Activated T-helper 17 cell treated with anti-CD3 and anti-CD28 coated beads, Interleukin-2, amount 50 U/mL, for 72 hours (primary cell): ENCODE results near the gene ZDHHC24. TPM values are rescaled to one million over a fixed set of nuclear protein-coding genes. Genes with fewer than 3 reads are reported as not detected.

Experiments used
- ATAC-seq: fragments of 150-1000 bp; cut with Tn5 transposase; replicated peaks from 2 replicates; pipeline ENCODE4 v1.10.0; 2021; ENCODE audit warnings: mild to moderate bottlenecking, moderate library complexity
- H3K27ac Mint-ChIP-seq: one replicate; pipeline ENCODE4 v1.8.0; 2022; ENCODE audit warnings: mixed read lengths
- H3K27me3 Mint-ChIP-seq: one replicate; pipeline ENCODE4 v1.8.0; 2022; ENCODE audit warnings: mixed read lengths
- H3K36me3 Mint-ChIP-seq: one replicate; pipeline ENCODE4 v1.8.0; 2022; ENCODE audit warnings: low read depth, mild to moderate bottlenecking, mixed read lengths
- H3K4me1 Mint-ChIP-seq: one replicate; pipeline ENCODE4 v1.8.0; 2022; ENCODE audit warnings: mixed read lengths
- H3K4me3 Mint-ChIP-seq: one replicate; pipeline ENCODE4 v1.8.0; 2022; ENCODE audit warnings: mild to moderate bottlenecking, mixed read lengths
- H3K9me3 Mint-ChIP-seq: one replicate; pipeline ENCODE4 v1.8.0; 2022; ENCODE audit warnings: mixed read lengths
- total RNA-seq, 2 donors: library from RNA; stranded (reverse); gene quantifications; one replicate each; pipeline ENCODE4 v1.2.3, GENCODE V29; 2022

The ZDHHC24 gene
- total RNA-seq, 2 donors from 2014 or later, result 8.7 to 12.6 TPM

- H3K9me3 Mint-ChIP-seq, result peaks cover 3% of the 10 kb centered on the region
- H3K4me3 Mint-ChIP-seq, result peak overlapping the region; percentile 36
- H3K4me1 Mint-ChIP-seq, result peaks cover 21% of the 10 kb centered on the region
- no peaks in the 10 kb centered on the region for H3K36me3 Mint-ChIP-seq
- no peak overlapping the region for H3K27ac Mint-ChIP-seq
- H3K27me3 Mint-ChIP-seq, result peaks cover 13% of the 10 kb centered on the region
- ATAC-seq, result peak; percentile 95
Observed at GRCh38 chr11:66579017-66579606, 33.3 kb upstream of the ZDHHC24 start.

DNA sequence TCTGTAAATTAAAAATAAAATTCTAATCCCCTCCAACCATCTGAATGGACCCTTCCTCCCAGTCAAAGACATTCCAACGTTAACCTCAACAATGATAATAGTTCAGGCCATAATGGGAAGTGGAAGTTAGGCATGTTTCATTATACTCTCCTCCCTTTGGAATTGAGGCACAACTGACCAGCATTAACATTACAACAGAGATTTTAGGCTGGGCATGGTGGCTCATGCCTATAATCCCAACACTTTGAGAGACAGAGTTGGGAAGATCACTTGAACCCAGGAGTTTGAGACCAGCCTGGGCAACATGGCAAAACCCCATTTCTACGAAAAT, 25.0 kb upstream of the ZDHHC24 start:
- peaks cover 18% of the 10 kb centered on the region for H3K27me3 Mint-ChIP-seq
- H3K27ac Mint-ChIP-seq, result no peak overlapping the region
- H3K36me3 Mint-ChIP-seq, result no peaks in the 10 kb centered on the region
- H3K4me1 Mint-ChIP-seq, result no peaks in the 10 kb centered on the region
- no peak for ATAC-seq
- no peaks in the 10 kb centered on the region for H3K9me3 Mint-ChIP-seq
- H3K4me3 Mint-ChIP-seq, result no peak overlapping the region

DNA sequence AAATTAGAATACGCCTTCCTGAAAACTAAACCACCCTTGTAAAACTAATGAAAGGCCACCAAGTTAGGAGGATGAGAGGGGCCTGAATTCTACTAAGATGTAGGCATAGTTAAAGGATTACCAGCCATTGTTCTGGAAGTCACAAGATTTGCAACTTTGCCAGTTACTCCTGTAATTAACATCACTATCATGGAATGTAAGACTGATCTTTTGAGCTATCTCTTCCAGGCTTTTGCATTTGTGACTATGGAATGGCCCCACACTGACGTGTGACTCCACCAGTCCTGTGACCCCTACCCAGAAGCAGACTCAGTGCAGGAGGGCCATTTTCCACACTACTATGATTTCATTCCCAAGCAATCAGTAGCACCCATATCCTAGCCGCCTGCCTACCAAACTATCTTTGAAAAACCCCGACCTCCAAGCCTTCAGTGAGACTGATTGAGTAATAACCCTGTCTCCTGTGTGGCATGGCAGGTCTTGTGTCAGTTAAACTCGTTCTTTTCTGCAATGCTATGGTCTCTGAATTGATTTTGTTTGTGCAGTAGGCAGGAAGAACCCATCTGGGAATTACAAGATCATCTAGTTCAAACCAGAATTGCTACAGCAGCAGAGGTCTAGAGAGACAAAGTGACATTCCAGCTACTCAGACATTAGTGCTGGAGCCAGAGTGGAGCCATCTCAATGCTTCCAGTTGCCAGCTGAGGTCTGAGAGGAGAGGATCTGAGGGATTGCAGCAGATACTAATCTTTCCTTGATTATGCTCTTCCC, 24.4 kb upstream of the ZDHHC24 start:
- no peak for ATAC-seq
- no peak overlapping the region for H3K4me3 Mint-ChIP-seq
- peaks cover 16% of the 10 kb centered on the region for H3K27me3 Mint-ChIP-seq
- H3K9me3 Mint-ChIP-seq, result no peaks in the 10 kb centered on the region
- no peaks in the 10 kb centered on the region for H3K36me3 Mint-ChIP-seq
- H3K27ac Mint-ChIP-seq, result no peak overlapping the region
- no peaks in the 10 kb centered on the region for H3K4me1 Mint-ChIP-seq

GRCh38 chr11:66569076-66569475, 23.2 kb upstream of the ZDHHC24 start:
- ATAC-seq, result no peak
- H3K27ac Mint-ChIP-seq, result no peak overlapping the region
- peak overlapping the region; percentile 80 for H3K4me3 Mint-ChIP-seq
- peaks cover 5% of the 10 kb centered on the region for H3K27me3 Mint-ChIP-seq
- no peaks in the 10 kb centered on the region for H3K36me3 Mint-ChIP-seq
- H3K9me3 Mint-ChIP-seq, result no peaks in the 10 kb centered on the region
- H3K4me1 Mint-ChIP-seq, result no peaks in the 10 kb centered on the region

GRCh38 chr11:66568124-66568916, 22.5 kb upstream of the ZDHHC24 start, which contains the start of gene CTSF:
Gene CTSF, minus strand, starts transcription at chr11:66568606. Its CDS starts 120 bp downstream, at chr11:66568486.
- Mint-ChIP-seq H3K9me3 (no peaks in the 10 kb centered on the region), H3K4me3 (peak within 1 kb of the TSS; percentile 80), H3K36me3 (no peaks in the 10 kb centered on the region), H3K27me3 (no peaks in the 10 kb centered on the region), H3K27ac (peak within 1 kb of the TSS; percentile 61), H3K4me1 (no peaks in the 10 kb centered on the region)
- peak; percentile 99 for ATAC-seq

DNA sequence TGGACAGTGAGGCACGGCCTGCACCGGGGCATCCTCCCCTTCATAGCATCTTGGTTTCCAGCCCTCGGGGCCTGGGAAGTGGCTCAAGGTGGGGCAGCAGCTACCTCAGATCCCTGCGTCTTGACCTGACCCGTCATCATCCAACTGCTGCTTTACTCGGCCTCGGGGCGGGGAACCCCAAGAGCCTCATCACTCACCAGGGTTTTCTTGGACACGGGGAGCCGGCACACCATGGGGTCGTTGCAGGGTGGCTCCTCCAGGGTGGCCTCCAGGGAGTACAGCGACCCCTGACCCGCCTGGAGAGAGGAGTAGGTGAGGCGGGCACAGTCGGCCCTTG, 21.9 kb upstream of the ZDHHC24 start:
- Mint-ChIP-seq H3K9me3 (no peaks in the 10 kb centered on the region), H3K4me1 (no peaks in the 10 kb centered on the region), H3K27ac (no peak overlapping the region), H3K4me3 (peak overlapping the region; percentile 80), H3K36me3 (no peaks in the 10 kb centered on the region), H3K27me3 (no peaks in the 10 kb centered on the region)
- ATAC-seq, result no peak

DNA sequence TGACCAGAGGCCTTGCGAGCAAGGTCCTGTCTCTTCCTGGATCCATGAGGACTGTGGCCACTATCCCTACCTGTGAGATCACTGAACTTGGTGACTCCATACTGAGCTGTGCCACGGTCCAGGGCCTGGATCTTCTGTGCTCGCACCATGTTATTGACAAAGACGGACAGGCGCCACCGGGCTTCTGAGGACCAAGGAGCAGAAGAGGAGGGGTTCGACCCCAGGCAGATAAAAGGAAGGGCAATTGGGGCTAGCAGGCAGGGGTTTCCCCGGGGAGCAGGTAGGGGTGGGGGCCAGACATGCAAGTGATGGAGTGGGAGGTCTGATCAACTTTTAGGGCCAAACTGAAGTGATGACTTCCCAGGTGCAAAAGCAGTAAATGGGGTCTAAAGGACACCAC, 20.4 kb upstream of the ZDHHC24 start:
- no peaks in the 10 kb centered on the region for H3K36me3 Mint-ChIP-seq
- ATAC-seq, result no peak
- H3K4me1 Mint-ChIP-seq, result no peaks in the 10 kb centered on the region
- no peaks in the 10 kb centered on the region for H3K27me3 Mint-ChIP-seq
- H3K27ac Mint-ChIP-seq, result no peak overlapping the region
- H3K9me3 Mint-ChIP-seq, result no peaks in the 10 kb centered on the region
- H3K4me3 Mint-ChIP-seq, result peak overlapping the region; percentile 80

GRCh38 chr11:66564984-66565383, 19.1 kb upstream of the ZDHHC24 start:
- H3K9me3 Mint-ChIP-seq, result no peaks in the 10 kb centered on the region
- no peak for ATAC-seq
- H3K36me3 Mint-ChIP-seq, result no peaks in the 10 kb centered on the region
- H3K27ac Mint-ChIP-seq, result no peak overlapping the region
- H3K4me1 Mint-ChIP-seq, result no peaks in the 10 kb centered on the region
- H3K27me3 Mint-ChIP-seq, result no peaks in the 10 kb centered on the region
- H3K4me3 Mint-ChIP-seq, result no peak overlapping the region

DNA sequence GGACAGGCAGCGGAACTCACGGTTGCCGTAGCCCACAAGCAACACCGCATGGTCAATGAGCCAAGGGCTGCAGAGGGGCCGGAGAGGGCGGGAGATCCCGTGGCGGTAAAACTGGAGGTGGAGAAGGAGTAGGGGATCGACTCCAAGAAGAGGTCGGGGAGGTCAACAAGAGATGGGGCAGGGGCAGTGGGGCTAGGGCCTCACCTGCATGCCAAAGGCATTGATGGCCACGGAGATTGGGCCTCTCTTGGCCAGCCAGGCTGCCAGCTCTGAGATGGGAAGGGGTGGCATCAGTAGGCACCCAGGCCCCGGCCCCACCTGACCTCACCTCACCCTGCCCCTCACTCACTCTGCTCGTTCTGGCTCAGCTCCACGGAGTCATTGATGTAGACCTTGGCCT, 18.7 kb upstream of the ZDHHC24 start:
- no peaks in the 10 kb centered on the region for H3K27me3 Mint-ChIP-seq
- no peak overlapping the region for H3K4me3 Mint-ChIP-seq
- H3K9me3 Mint-ChIP-seq, result no peaks in the 10 kb centered on the region
- H3K36me3 Mint-ChIP-seq, result no peaks in the 10 kb centered on the region
- H3K4me1 Mint-ChIP-seq, result no peaks in the 10 kb centered on the region
- H3K27ac Mint-ChIP-seq, result no peak overlapping the region
- no peak for ATAC-seq

- H3K4me3 Mint-ChIP-seq, result no peak overlapping the region
- H3K27me3 Mint-ChIP-seq, result no peaks in the 10 kb centered on the region
- H3K9me3 Mint-ChIP-seq, result no peaks in the 10 kb centered on the region
- no peaks in the 10 kb centered on the region for H3K36me3 Mint-ChIP-seq
- H3K4me1 Mint-ChIP-seq, result no peaks in the 10 kb centered on the region
- ATAC-seq, result no peak
- no peak overlapping the region for H3K27ac Mint-ChIP-seq
Observed at GRCh38 chr11:66563832-66564231, 18.0 kb upstream of the ZDHHC24 start.

- Mint-ChIP-seq H3K36me3 (no peaks in the 10 kb centered on the region), H3K27ac (no peak overlapping the region), H3K9me3 (no peaks in the 10 kb centered on the region), H3K27me3 (no peaks in the 10 kb centered on the region), H3K4me1 (no peaks in the 10 kb centered on the region), H3K4me3 (no peak overlapping the region)
- no peak for ATAC-seq
Observed at GRCh38 chr11:66562907-66563583, 17.2 kb upstream of the ZDHHC24 start.

GRCh38 chr11:66562275-66562674, 16.4 kb upstream of the ZDHHC24 start:
- H3K9me3 Mint-ChIP-seq, result no peaks in the 10 kb centered on the region
- H3K27ac Mint-ChIP-seq, result no peak overlapping the region
- no peaks in the 10 kb centered on the region for H3K4me1 Mint-ChIP-seq

DNA sequence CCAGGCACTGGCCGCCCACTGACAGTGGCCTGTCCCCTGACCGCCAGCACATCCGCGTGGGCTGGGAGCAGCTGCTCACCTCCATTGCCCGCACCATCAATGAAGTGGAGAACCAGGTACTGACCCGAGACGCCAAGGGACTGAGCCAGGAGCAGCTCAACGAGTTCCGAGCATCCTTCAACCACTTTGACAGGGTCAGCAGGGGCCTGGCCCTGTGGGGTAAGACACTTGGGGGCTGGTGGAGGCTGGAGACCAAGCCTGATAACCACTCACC, 16.1 kb upstream of the ZDHHC24 start:
- H3K27me3 Mint-ChIP-seq, result peaks cover 4% of the 10 kb centered on the region
- no peaks in the 10 kb centered on the region for H3K9me3 Mint-ChIP-seq
- ATAC-seq, result no peak
- no peaks in the 10 kb centered on the region for H3K36me3 Mint-ChIP-seq
- H3K4me3 Mint-ChIP-seq, result no peak overlapping the region
- no peaks in the 10 kb centered on the region for H3K4me1 Mint-ChIP-seq
- H3K27ac Mint-ChIP-seq, result no peak overlapping the region

More at GRCh38 chr11:66562275-66562674, 16.4 kb upstream of the ZDHHC24 start:
- Mint-ChIP-seq H3K4me3 (no peak overlapping the region), H3K27me3 (peaks cover 2% of the 10 kb centered on the region), H3K36me3 (no peaks in the 10 kb centered on the region)
- ATAC-seq, result no peak

DNA sequence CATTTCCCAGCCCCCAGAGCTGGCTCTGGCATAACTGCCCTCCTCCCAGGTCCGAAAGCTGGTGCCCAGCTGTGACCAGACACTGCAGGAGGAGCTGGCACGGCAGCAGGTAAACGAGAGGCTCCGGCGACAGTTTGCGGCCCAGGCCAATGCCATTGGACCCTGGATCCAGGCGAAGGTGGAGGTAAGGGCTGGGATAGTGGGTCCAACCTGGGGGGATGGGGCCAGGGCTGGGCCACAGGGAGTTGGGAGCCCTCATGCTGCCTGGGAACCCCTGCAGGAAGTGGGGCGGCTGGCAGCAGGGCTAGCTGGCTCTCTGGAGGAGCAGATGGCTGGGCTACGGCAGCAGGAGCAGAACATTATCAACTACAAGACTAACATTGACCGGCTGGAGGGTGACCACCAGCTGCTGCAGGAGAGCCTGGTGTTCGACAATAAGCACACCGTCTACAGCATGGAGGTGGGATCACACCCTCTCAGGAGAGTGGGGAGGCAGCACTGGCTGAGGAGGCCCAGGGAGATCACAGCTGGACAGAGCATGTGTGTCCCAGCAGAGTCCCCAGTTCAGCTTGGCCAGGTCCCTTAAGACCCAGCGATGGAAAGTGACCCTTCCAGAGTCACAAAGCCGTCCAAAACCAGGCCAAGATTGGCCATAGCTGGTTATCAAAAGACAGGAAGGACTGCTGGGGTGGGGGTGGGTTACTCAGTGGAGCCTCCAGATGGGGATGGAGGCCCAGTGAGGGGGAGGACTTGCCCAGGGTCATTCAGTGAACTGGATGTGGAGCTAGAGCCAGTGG, 15.5 kb upstream of the ZDHHC24 start:
- peaks cover 4% of the 10 kb centered on the region for H3K27me3 Mint-ChIP-seq
- no peak overlapping the region for H3K27ac Mint-ChIP-seq
- H3K4me3 Mint-ChIP-seq, result no peak overlapping the region
- no peak for ATAC-seq
- no peaks in the 10 kb centered on the region for H3K4me1 Mint-ChIP-seq
- no peaks in the 10 kb centered on the region for H3K9me3 Mint-ChIP-seq
- no peaks in the 10 kb centered on the region for H3K36me3 Mint-ChIP-seq
